22Rv1 (cell line): ENCODE data around the gene SLC25A42.

Experiments
- CTCF ChIP-seq: fragments of 450-650 bp; IDR thresholded peaks from 2 replicates; pipeline ENCODE4 v1.5.1; 2017; ENCODE audit warnings: mild to moderate bottlenecking
- ZFX ChIP-seq: fragments of 450-650 bp; IDR thresholded peaks from 2 replicates; pipeline ENCODE4 v1.6.1; 2017; ENCODE audit warnings: antibody characterized with exemption, borderline replicate concordance

- TF ChIP-seq CTCF (no peak), ZFX (no peak)
Observed at GRCh38 chr19:19021115-19021514, 42.7 kb upstream of the SLC25A42 start.
